OCI-M1 (cell line): ENCODE measurements around the gene RARA.

Experiments
- DNase-seq: peaks from one replicate; lab custom pipeline; 2025; lab: John Stamatoyannopoulos, UW

The RARA gene

GRCh38 chr17:40345161-40345993, 36.4 kb downstream of the RARA start:
- DNase-seq = peak; percentile 71

- no peak for DNase-seq
Measured at GRCh38 chr17:40345994-40346764, 37.2 kb downstream of the RARA start.

DNA sequence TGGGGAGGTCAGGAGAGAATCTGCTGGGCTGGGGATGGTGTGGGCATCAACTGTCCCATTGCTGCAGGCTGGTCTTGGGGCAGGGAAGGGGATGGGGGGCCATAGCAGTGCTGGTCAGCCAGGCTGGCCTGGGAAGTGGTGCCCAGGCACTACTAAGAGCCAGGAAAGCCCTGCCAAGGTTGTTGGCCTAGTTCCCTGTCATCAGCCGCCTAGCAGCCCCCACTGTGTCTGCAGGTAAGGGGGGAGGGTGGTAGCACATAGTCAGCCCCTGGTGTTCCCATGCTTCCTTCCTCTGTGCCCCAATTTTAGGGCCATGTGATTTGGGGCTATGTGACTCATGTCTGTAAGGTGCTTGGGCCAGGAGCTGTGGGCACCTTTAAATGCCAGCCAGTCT, 37.8 kb downstream of the RARA start:
- no peak for DNase-seq

GRCh38 chr17:40347319-40348135, 38.5 kb downstream of the RARA start:
- no peak for DNase-seq

GRCh38 chr17:40348136-40348504, 39.1 kb downstream of the RARA start:
- no peak for DNase-seq

GRCh38 chr17:40348562-40349476, 39.8 kb downstream of the RARA start:
- DNase-seq = no peak

GRCh38 chr17:40349477-40349894, 40.5 kb downstream of the RARA start:
- DNase-seq = no peak

- DNase-seq = no peak
Measured at GRCh38 chr17:40349895-40350688, 41.1 kb downstream of the RARA start.

- no peak for DNase-seq
Measured at GRCh38 chr17:40350689-40351358, 41.8 kb downstream of the RARA start.

GRCh38 chr17:40351359-40352236, 42.6 kb downstream of the RARA start:
- no peak for DNase-seq

- no peak for DNase-seq
Measured at GRCh38 chr17:40352237-40352778, 43.3 kb downstream of the RARA start.

DNA sequence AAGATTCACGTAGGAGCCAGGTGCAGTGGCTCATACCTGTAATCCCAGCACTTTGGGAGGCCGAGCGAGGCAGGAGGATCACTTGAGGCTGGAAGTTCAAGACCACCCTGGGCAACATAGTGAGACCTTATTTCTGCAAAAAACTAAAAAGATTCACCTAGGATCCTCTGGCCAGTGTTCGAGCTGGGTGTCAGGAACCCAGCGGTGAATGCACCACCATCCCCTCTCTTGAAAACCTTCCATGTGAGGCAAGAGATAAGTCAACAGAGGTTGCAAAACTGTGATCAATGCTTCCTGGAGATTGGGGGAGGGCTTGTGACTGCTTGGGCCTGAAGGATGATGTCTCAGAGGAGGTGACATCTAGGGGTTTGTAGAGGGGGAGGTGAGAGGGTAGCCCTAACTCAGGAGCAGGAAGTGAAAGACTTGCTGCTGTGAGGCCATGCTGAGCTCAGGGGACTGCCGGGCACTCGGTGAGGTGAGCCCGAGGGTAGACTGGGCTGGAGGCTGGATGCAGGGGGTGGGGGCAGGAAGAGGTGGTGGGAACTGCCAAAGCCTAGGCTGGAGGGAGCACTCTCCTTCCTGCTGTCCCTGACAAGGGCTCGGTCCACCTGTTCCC, 43.9 kb downstream of the RARA start:
- no peak for DNase-seq

DNA sequence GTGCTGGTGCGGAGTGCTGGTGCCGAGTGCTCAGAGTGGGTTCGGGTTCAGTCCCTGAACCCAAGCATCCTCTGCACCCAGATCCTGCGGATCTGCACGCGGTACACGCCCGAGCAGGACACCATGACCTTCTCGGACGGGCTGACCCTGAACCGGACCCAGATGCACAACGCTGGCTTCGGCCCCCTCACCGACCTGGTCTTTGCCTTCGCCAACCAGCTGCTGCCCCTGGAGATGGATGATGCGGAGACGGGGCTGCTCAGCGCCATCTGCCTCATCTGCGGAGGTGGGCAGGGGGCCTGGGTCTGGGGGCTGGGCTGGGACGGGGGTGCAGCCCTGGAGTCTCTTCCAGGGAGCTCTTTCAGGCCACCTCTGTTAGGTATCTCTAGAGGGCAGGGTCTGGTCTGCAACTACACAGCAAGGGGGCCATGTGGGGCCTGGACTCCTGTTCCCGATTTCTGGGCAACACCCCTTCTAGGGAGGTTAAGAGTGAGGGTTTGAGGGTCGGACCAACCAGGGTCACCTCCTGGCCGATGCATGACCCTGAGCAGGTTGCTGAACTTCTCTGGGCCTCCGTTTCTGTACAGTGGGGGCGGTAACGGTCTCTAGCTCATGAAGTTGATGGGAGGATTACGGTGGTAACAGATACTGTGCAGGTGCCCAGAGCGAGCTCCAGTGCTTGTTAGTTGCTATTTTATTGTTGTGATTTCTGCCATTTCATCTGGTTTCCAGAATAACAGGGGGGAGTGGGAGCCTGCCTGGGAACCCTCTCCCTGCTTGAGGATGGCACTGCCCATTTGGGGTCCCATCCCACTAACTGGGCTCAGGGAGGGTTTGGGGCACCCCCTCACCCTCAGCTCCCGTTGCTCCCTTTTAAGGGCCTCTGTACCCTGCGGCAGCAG, 45.5 kb downstream of the RARA start:
- DNase-seq = no peak

DNA sequence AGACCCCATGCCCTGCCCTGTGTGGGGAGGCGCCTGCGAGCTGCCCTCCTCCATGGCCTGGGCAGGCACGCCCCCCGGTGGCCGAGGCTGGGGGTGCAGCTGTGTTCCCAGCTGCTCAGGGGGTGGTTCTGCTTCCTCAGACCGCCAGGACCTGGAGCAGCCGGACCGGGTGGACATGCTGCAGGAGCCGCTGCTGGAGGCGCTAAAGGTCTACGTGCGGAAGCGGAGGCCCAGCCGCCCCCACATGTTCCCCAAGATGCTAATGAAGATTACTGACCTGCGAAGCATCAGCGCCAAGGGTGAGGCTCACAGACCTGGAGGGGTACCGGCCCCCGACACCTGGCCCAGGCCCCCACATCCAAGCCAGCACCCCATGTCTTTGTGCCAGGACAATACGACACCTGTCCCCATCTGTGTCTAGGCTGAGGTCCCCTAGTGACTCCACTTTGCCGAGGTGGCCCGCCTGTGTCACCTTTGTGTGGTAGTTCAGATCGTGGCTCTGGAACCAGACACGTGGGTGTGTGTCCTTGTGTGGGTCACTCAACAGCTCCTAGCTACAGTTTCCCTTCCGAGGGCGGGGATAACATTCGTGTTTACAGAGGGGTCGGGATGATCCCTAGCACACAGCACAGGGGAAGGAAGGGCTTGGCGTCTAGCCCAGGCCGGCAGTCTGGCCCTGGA, 46.3 kb downstream of the RARA start:
- DNase-seq = peak; percentile 75

- DNase-seq = no peak
Measured at GRCh38 chr17:40355804-40356758, 47.1 kb downstream of the RARA start.
